HL-60 (cell line): Measurements from ENCODE around the gene SYTL3.

Source experiments
- DNase-seq, 2 experiments: peaks; one replicate each; pipeline ENCODE4 v3.0.0-alpha.2; 2010 to 2020; ENCODE audit warnings: low read depth in 1 of 2, low spot score in 1 of 2
- H3K27ac ChIP-seq: fragments of 250-450 bp; sonication (Bioruptor Pico); replicated peaks from 2 replicates; pipeline ENCODE4 v1.5.1; 2020; ENCODE audit warnings: mild to moderate bottlenecking, moderate library complexity
- H3K27me3 ChIP-seq: fragments of 250-450 bp; sonication (Bioruptor Pico); 2 replicates; pipeline ENCODE4 v1.5.1; 2021; ENCODE audit warnings: mild to moderate bottlenecking, moderate library complexity; ENCODE audit not compliant: insufficient read depth, poor library complexity, severe bottlenecking
- H3K4me3 ChIP-seq: replicated peaks from 2 replicates; pipeline ENCODE4 v1.5.1; 2011; ENCODE audit warnings: mild to moderate bottlenecking, control low read depth, low read length; ENCODE audit not compliant: insufficient read depth
- GABPA ChIP-seq: IDR thresholded peaks from 2 replicates; pipeline ENCODE4 v1.6.1; 2012; ENCODE audit warnings: low read depth
- POLR2AphosphoS5 ChIP-seq: IDR thresholded peaks from 2 replicates; pipeline ENCODE4 v1.6.1; 2012; ENCODE audit warnings: low read depth
- SPI1 ChIP-seq: IDR thresholded peaks from 2 replicates; pipeline ENCODE4 v1.6.1; 2012; ENCODE audit warnings: low read depth, mild to moderate bottlenecking, borderline replicate concordance
- TF ChIP-seq, protein P1 (sequence below): IDR thresholded peaks from one replicate; pipeline ENCODE4 v1.5.1; 2011; ENCODE audit warnings: low read length, control low read depth, inconsistent platforms; ENCODE audit not compliant: insufficient read depth
- TF ChIP-seq, protein P2 (sequence below): IDR thresholded peaks from 2 replicates; pipeline ENCODE4 v1.6.1; 2012; ENCODE audit warnings: low read depth; ENCODE audit not compliant: insufficient replicate concordance

The SYTL3 gene

DNA sequence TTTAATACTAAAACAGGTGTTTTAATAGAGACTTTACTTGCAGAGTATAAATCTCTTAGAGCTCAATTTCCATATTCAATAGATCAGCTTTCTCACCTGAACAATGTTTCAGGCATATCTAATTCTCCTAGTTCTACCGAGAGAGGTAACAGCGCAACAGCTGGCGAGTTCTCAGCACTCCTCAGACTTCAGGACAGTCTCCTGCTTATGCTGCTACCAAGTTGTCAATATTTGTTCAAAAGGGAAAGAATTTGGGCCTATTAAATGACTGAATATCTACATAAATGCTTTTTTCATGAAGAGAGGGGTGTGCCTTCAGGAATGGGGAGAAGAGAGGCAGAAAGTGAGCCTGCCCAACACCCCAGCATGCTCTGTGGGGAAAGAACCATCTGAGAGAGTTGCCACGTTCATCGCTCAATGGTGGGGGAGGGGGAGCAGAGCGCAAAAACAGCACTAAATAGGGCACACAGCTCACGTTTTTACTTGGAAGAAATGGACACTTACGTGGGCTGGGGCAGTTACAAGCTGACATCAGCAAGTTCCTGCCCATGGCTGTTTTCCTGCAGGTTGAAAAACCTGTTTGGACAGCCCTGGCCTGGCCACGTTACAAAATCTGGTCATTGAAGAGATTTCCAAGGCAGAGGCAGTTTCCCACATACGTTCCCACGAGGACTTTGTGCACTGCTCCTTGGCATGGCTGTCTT, 131.3 kb downstream of the SYTL3 start:
- DNase-seq: no peak
- H3K27me3 ChIP-seq: no peaks in the 10 kb centered on the region
- TF ChIP-seq POLR2AphosphoS5 (no peak), SPI1 (no peak), GABPA (no peak)
- TF ChIP-seq, protein P1, sequence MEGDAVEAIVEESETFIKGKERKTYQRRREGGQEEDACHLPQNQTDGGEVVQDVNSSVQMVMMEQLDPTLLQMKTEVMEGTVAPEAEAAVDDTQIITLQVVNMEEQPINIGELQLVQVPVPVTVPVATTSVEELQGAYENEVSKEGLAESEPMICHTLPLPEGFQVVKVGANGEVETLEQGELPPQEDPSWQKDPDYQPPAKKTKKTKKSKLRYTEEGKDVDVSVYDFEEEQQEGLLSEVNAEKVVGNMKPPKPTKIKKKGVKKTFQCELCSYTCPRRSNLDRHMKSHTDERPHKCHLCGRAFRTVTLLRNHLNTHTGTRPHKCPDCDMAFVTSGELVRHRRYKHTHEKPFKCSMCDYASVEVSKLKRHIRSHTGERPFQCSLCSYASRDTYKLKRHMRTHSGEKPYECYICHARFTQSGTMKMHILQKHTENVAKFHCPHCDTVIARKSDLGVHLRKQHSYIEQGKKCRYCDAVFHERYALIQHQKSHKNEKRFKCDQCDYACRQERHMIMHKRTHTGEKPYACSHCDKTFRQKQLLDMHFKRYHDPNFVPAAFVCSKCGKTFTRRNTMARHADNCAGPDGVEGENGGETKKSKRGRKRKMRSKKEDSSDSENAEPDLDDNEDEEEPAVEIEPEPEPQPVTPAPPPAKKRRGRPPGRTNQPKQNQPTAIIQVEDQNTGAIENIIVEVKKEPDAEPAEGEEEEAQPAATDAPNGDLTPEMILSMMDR: no peak
- TF ChIP-seq, protein P2, sequence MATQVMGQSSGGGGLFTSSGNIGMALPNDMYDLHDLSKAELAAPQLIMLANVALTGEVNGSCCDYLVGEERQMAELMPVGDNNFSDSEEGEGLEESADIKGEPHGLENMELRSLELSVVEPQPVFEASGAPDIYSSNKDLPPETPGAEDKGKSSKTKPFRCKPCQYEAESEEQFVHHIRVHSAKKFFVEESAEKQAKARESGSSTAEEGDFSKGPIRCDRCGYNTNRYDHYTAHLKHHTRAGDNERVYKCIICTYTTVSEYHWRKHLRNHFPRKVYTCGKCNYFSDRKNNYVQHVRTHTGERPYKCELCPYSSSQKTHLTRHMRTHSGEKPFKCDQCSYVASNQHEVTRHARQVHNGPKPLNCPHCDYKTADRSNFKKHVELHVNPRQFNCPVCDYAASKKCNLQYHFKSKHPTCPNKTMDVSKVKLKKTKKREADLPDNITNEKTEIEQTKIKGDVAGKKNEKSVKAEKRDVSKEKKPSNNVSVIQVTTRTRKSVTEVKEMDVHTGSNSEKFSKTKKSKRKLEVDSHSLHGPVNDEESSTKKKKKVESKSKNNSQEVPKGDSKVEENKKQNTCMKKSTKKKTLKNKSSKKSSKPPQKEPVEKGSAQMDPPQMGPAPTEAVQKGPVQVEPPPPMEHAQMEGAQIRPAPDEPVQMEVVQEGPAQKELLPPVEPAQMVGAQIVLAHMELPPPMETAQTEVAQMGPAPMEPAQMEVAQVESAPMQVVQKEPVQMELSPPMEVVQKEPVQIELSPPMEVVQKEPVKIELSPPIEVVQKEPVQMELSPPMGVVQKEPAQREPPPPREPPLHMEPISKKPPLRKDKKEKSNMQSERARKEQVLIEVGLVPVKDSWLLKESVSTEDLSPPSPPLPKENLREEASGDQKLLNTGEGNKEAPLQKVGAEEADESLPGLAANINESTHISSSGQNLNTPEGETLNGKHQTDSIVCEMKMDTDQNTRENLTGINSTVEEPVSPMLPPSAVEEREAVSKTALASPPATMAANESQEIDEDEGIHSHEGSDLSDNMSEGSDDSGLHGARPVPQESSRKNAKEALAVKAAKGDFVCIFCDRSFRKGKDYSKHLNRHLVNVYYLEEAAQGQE: no peak
- no peak overlapping the region for H3K4me3 ChIP-seq
- no peak overlapping the region for H3K27ac ChIP-seq

DNA sequence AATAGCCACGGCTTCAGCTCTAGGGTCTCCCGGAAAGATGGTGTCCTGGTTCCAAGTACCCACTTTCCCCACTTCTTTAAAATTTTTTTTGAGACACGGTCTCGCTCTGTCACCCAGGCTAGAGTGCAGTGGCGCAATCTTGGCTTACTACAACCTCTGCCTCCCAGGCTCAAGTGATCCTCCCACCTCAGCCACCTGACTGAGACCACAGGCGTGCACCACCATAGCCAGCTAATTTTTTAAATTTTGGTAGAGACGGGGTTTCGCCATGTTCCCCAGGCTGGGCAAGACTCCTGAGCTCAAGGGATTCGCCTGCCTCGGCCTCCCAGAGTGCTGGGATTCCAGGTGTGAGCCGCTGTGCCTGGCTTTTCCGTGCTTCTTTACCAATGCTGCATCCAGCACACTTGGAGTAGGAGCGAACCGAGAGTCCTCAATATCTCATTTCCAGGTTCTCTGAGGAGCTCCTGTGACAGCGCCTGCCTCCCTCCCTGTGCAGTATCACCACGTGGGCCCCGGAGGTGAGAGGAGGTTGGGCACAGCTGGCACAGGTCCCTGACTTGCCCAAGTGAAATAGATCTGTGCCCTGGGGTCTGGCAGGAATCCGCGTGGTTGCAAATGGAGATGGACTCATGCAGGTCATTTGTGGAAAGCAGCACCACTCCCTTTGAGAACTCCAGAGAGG, 132.0 kb downstream of the SYTL3 start:
- no peak for DNase-seq
- no peak overlapping the region for H3K4me3 ChIP-seq
- TF ChIP-seq POLR2AphosphoS5 (no peak), GABPA (no peak), SPI1 (no peak)
- TF ChIP-seq, protein P2: no peak
- TF ChIP-seq, protein P1: no peak
- H3K27ac ChIP-seq: no peak overlapping the region
- no peaks in the 10 kb centered on the region for H3K27me3 ChIP-seq

DNA sequence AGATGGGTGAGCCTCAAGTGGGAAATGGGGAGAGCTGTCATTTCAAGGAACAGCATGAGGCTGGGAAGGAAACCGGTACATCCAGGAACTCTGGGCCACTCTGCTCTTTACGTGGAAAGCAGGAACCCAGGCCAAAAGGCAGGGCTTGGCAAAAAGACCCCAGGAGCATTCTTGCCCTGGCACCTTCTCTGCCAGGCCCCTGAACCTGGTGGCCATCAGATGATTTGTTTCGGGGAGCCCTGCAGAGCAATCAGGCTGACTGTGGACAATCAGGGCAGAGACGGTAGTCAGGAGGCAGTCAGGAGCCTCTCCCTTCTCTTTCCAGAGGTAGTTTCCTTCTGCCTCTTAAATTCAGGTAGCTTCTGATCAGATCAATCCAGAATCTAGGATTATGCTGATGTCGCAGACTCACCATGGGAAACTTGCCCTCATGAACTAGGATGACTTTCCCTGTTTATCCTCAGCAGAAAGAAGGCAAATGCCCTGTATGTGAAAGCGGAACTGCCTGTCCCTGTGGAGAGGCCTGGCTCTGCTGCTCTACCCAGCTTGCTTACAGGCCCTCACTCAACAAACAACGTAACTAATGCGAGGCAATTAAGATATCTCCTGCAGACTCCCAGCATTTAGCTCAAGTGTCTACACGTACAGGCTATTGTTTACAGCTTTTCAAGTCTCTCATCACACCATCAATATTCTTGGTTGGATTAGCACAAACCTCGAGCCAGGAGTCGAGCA, 132.7 kb downstream of the SYTL3 start:
- Histone ChIP-seq H3K27me3 (no peaks in the 10 kb centered on the region), H3K4me3 (no peak overlapping the region), H3K27ac (no peak overlapping the region)
- no peak for DNase-seq
- no peak for TF ChIP-seq POLR2AphosphoS5
- TF ChIP-seq GABPA: no peak
- TF ChIP-seq, protein P2: no peak
